Stimulated activated CD4-positive, alpha-beta T cell treated with anti-CD3 and anti-CD28 coated beads, Interleukin-4, amount 100 ng/mL, for 4 hours (primary cell): ENCODE data around the gene TRIM66.

ENCODE experiments used
- DNase-seq, 2 experiments: peaks; one replicate each; pipeline ENCODE4 v3.0.0-alpha.2; 2020

Gene TRIM66

GRCh38 chr11:8646873-8647272 is 35.6 kb downstream of the TRIM66 start:
- DNase-seq, result no peak

GRCh38 chr11:8642196-8642841 is 40.1 kb downstream of the TRIM66 start:
- no peak for DNase-seq

DNA sequence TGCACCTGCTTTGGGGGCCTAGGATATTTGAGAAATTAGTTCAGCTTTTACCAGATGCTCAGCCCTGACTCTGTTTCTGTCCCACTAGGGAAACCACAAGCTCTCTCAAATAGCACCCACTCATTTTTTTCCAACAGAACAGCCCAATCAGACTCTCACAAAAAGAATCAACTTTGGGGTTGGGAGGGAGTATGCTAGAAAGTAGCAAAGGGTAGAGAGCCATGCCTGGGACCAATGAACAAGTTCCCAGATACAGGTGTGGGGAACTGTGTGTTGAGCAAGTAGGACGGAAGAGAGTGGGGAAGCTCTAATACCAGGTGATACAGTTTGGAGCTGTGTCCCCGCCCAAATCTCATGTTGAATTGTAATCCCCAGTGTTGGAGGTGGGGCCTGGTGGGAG is 41.1 kb downstream of the TRIM66 start:
- DNase-seq, result no peak

- no peak for DNase-seq
Measured at GRCh38 chr11:8640267-8640906, 42.1 kb downstream of the TRIM66 start.

DNA sequence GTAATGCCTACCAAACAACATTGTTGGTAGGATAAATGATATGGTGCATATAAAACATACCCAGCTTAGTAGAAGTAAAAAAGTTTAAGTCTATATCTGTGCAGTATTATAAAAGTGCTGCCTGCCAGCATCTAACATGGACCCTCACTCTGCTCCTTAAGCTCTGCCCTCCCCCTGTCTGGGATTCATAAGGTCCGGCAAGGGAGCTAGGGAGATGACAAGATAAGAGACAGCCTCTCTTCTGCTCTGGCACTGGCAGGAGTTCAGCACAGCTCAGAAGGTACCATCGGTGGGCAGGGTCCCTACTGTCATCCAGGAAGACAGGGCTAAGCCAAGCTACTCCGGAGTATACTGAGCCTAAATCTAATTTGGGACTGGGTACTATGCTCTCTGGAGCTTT is 42.8 kb downstream of the TRIM66 start:
- DNase-seq, result no peak

GRCh38 chr11:8638300-8638699 is 44.2 kb downstream of the TRIM66 start:
- DNase-seq, result no peak

DNA sequence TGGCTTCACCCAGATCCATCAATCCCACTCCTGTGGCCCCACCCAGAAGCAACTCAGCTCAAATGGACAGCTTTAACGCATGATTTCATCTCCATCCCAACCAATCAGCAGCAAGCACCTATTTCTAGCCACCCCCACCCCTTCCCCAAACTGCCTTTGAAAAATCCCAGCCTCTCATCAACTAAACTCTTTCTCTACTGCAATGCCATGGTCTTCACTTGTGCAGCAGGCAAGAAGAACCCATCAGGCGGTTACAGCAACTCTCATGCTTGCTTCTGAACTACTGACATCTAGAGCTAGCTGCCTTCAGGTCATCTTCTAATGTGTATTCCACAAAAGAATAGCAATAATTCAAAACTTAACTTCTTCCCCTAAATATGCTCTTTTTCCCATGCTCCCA is 46.3 kb downstream of the TRIM66 start:
- DNase-seq, result no peak

GRCh38 chr11:8634498-8634897 is 48.0 kb downstream of the TRIM66 start:
- no peak for DNase-seq

DNA sequence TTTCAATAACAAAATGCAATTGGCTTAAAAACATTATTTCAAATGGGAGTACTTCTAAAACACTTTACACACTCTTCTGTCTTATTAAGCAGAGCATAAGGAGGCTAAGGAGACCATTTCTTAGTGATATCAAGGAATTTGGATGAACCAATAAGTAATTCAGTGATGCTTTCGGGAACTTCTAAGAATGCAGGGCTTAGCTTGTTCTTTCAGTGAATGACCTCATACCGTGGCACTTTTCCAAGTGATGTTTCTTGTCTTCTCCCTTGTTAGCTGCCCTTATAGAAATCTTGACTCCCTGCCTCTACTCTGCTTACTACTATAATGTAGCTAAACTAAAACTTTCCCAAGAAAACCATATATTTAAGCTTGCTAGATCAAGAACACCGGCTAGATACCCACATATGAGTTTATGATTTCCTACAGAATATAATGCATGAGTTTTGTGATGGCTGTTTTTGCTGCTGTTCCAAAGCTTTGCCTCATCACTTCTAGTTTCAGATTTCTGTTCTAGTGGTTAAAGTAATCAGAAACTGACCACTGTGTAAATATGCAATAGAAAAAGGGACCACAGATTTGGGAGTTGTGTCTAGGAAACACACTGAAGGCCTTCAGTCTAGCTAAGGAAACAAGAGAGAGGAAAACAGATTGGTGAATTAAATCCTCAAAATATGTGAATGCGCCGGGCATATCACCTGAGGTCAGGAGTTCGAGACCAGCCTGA is 50.9 kb downstream of the TRIM66 start:
- DNase-seq, result no peak

- DNase-seq, result no peak
Measured at GRCh38 chr11:8624698-8625097, 57.8 kb downstream of the TRIM66 start.

- DNase-seq, result no peak
Measured at GRCh38 chr11:8621147-8621546, 61.3 kb downstream of the TRIM66 start.

- no peak for DNase-seq
Measured at GRCh38 chr11:8617063-8617462, 65.4 kb downstream of the TRIM66 start.

GRCh38 chr11:8615291-8616032 is 67.0 kb downstream of the TRIM66 start:
- no peak for DNase-seq

GRCh38 chr11:8614497-8614896 is 68.0 kb downstream of the TRIM66 start:
- no peak for DNase-seq

GRCh38 chr11:8613036-8613435 is 69.4 kb downstream of the TRIM66 start:
- no peak for DNase-seq

- DNase-seq, result no peak
Measured at GRCh38 chr11:8612522-8612921, 69.9 kb downstream of the TRIM66 start.

GRCh38 chr11:8610532-8611116 is 71.8 kb downstream of the TRIM66 start:
- peak in 1 of 2 experiments; percentile 13 for DNase-seq

DNA sequence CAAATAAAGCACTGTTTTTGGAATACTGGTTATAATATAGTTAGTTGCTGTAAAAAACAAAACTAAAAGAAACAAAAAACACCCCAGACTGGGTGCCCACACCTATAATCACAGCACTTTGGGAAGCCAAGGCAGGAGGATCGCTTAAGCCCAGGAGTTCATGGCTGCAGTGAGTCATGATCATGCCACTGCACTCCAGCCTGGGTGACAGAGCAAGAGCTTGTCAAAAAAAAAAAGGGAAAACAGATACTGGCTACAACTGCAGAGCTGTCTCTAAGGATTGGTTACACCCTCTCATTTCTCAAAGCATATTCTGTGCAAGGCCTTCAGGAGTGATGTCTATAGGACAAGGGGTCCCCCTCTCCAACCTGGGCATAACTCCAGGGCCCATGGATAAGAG is 73.8 kb downstream of the TRIM66 start:
- DNase-seq, result no peak

DNA sequence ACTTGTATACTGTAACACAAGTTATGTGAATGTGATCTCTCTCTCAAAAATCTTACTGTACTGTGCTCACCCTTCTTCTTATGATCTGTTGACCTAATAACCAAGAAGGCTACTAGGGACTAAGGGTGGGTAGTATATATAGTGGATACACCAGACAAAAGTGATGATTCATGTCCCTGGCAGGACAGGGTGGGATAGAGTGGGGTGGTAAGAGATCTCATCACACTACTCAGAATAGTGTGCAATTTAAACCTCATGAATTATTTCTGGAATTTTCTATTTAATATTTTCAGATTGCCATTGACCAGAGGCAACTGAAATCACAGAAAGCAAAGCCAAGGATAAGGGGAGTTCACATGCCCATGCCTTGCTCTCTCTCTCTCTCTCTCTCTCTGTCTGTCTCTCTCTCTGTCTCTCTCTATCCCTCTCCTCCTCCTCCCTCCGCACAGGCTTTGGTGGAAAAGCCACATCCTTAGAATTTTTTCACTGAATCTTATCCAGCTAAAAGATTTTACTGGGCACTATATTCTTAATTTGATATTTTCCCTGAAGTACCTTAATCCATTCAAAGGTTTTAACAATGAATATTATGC is 76.4 kb downstream of the TRIM66 start:
- no peak for DNase-seq

DNA sequence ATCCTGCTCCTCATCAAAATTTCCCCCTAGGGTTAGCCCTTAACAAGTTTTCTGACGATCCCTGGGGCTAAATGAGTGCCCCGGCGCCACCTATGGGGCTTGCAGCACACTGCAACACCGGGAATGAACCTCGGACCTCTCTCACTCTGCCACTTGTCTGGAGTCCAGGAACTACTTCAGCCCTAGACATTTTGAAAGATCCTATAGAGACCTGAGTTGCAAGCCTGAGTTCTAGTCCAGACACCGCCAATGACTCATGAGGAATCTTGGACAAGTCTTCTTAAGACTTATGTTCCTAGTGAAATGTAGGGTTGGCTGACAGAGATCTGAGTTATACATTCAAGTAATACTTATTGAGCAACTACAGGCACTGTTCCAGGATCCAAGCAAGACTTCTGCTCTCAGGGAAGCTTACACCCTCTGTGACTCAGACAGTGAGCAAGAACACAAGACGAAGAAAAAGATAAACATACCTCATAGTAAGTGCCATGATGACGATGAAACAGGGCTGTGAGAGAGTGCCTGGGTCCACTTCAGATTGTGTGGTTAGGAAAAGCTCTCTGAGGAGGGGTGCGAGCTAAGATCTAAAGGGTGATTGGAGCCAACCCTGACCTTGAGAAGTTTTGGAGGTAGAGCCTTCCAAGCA is 78.3 kb downstream of the TRIM66 start:
- DNase-seq, result peak in 1 of 2 experiments; percentile 23

GRCh38 chr11:8603696-8604077 is 78.8 kb downstream of the TRIM66 start:
- no peak for DNase-seq
